KBM-7 (cell line): ENCODE data around the gene ATG7.
"Not testable (repeated sequence)": the region's sequence is repeated elsewhere in the genome, so short reads cannot be mapped to it uniquely, and the experiment has no call there.

ENCODE experiments used
- DNase-seq: peaks from one replicate; pipeline ENCODE4 v3.0.0-alpha.2; 2015
- in situ Hi-C: fragments of 300-500 bp; cut with MboI; formaldehyde crosslinking; loops from 2 replicates; pipeline ENCODE4 v1.14.3; 2020; ENCODE audit warnings: low sequenced_read_pairs, low pct_unique_long_range_greater_than_20kb, mixed read lengths

Gene ATG7

GRCh38 chr3:11329777-11330176 lies 57.6 kb downstream of the ATG7 start:
- in situ Hi-C loops, result no loop called here
- DNase-seq, result no peak

- DNase-seq, result peak; percentile 23
- in situ Hi-C loops, result no loop called here
These were observed 58.9 kb downstream of the ATG7 start for GRCh38 chr3:11331101-11331500.

- peak; percentile 80 for DNase-seq
- in situ Hi-C loops, result no loop called here
These were observed 62.9 kb downstream of the ATG7 start for GRCh38 chr3:11335056-11335608.

- in situ Hi-C loops, result no loop called here
- DNase-seq, result no peak
These were observed 67.3 kb downstream of the ATG7 start for GRCh38 chr3:11339541-11339940.

- DNase-seq, result no peak
- in situ Hi-C loops, result no loop called here
These were observed 74.2 kb downstream of the ATG7 start for GRCh38 chr3:11346416-11346815.

- in situ Hi-C loops, DNase-seq: not testable (repeated sequence)
These were observed 76.7 kb downstream of the ATG7 start for GRCh38 chr3:11348877-11349276.

- in situ Hi-C loops, result no loop called here
- no peak for DNase-seq
These were observed 77.2 kb downstream of the ATG7 start for GRCh38 chr3:11349446-11349845.

GRCh38 chr3:11350374-11350773 lies 78.2 kb downstream of the ATG7 start:
- in situ Hi-C loops, result no loop called here

GRCh38 chr3:11351451-11351850 lies 79.3 kb downstream of the ATG7 start:
- no peak for DNase-seq
- in situ Hi-C loops, result no loop called here

More at GRCh38 chr3:11350374-11350773, 78.2 kb downstream of the ATG7 start:
- no peak for DNase-seq

- no peak for DNase-seq
- in situ Hi-C loops, result no loop called here
These were observed 84.1 kb downstream of the ATG7 start for GRCh38 chr3:11356269-11356668.

GRCh38 chr3:11362600-11362999 lies 90.4 kb downstream of the ATG7 start:
- in situ Hi-C loops, result no loop called here
- no peak for DNase-seq

- peak; percentile 9 for DNase-seq
- in situ Hi-C loops, result no loop called here
These were observed 91.5 kb downstream of the ATG7 start for GRCh38 chr3:11363715-11364114.

- DNase-seq, result no peak
- in situ Hi-C loops, result no loop called here
These were observed 92.0 kb downstream of the ATG7 start for GRCh38 chr3:11364181-11364580.

GRCh38 chr3:11367143-11367693 lies 95.0 kb downstream of the ATG7 start:
- in situ Hi-C loops, result no loop called here
- DNase-seq, result peak; percentile 36

GRCh38 chr3:11370191-11370590 lies 98.0 kb downstream of the ATG7 start:
- in situ Hi-C loops, result no loop called here
- DNase-seq, result no peak

- in situ Hi-C loops, result no loop called here
- DNase-seq, result no peak
These were observed 98.8 kb downstream of the ATG7 start for GRCh38 chr3:11370966-11371365.

GRCh38 chr3:11371747-11372146 lies 99.5 kb downstream of the ATG7 start:
- in situ Hi-C loops, result no loop called here
- no peak for DNase-seq

GRCh38 chr3:11373235-11373634 lies 101.0 kb downstream of the ATG7 start:
- in situ Hi-C loops, result no loop called here
- DNase-seq, result no peak

- in situ Hi-C loops, result no loop called here
- peak; percentile 37 for DNase-seq
These were observed 101.5 kb downstream of the ATG7 start for GRCh38 chr3:11373654-11374053.

GRCh38 chr3:11375333-11376088 lies 103.3 kb downstream of the ATG7 start:
- DNase-seq, result no peak
- in situ Hi-C loops, result loop anchor here (25.0 kb wide), 2 partner anchors 287 to 437 kb away; no protein-coding TSS in a partner anchor
